ENCODE data around the gene HIPK4.

Gene HIPK4

GRCh38 chr19:40366697-40367561, 23.1 kb downstream of the HIPK4 start:
- TF ChIP-seq CTCF (IDR thresholded peaks at IDR 0.05; ENCODE audit: control insufficient read depth, insufficient read depth, low read depth, low read length, missing control alignments): no peak
- DNase-seq (ENCODE audit: low read depth): no peak
- no peak overlapping the region for H3K4me3 ChIP-seq (ENCODE audit: control insufficient read depth, low read depth, low read length)

GRCh38 chr19:40365613-40366401, 24.2 kb downstream of the HIPK4 start:
- no peak for DNase-seq (ENCODE audit: low read depth)
- no peak for TF ChIP-seq CTCF (IDR thresholded peaks at IDR 0.05; ENCODE audit: control insufficient read depth, insufficient read depth, low read depth, low read length, missing control alignments)
- H3K4me3 ChIP-seq (ENCODE audit: control insufficient read depth, low read depth, low read length): no peak overlapping the region

GRCh38 chr19:40365010-40365409, 25.0 kb downstream of the HIPK4 start:
- no peak overlapping the region for H3K4me3 ChIP-seq (ENCODE audit: control insufficient read depth, low read depth, low read length)
- TF ChIP-seq CTCF (IDR thresholded peaks at IDR 0.05; ENCODE audit: control insufficient read depth, insufficient read depth, low read depth, low read length, missing control alignments): no peak
- no peak for DNase-seq (ENCODE audit: low read depth)

GRCh38 chr19:40363069-40363468, 26.9 kb downstream of the HIPK4 start:
- DNase-seq (ENCODE audit: low read depth): no peak
- no peak for TF ChIP-seq CTCF (IDR thresholded peaks at IDR 0.05; ENCODE audit: control insufficient read depth, insufficient read depth, low read depth, low read length, missing control alignments)
- no peak overlapping the region for H3K4me3 ChIP-seq (ENCODE audit: control insufficient read depth, low read depth, low read length)

GRCh38 chr19:40362160-40362559, 27.8 kb downstream of the HIPK4 start:
- H3K4me3 ChIP-seq (ENCODE audit: control insufficient read depth, low read depth, low read length): no peak overlapping the region
- no peak for TF ChIP-seq CTCF (IDR thresholded peaks at IDR 0.05; ENCODE audit: control insufficient read depth, insufficient read depth, low read depth, low read length, missing control alignments)
- no peak for DNase-seq (ENCODE audit: low read depth)

GRCh38 chr19:40360708-40361241, 29.2 kb downstream of the HIPK4 start:
- no peak for DNase-seq (ENCODE audit: low read depth)
- TF ChIP-seq CTCF (IDR thresholded peaks at IDR 0.05; ENCODE audit: control insufficient read depth, insufficient read depth, low read depth, low read length, missing control alignments): no peak
- no peak overlapping the region for H3K4me3 ChIP-seq (ENCODE audit: control insufficient read depth, low read depth, low read length)
